Measurements from ENCODE around the gene FOXP1.

Gene FOXP1

DNA sequence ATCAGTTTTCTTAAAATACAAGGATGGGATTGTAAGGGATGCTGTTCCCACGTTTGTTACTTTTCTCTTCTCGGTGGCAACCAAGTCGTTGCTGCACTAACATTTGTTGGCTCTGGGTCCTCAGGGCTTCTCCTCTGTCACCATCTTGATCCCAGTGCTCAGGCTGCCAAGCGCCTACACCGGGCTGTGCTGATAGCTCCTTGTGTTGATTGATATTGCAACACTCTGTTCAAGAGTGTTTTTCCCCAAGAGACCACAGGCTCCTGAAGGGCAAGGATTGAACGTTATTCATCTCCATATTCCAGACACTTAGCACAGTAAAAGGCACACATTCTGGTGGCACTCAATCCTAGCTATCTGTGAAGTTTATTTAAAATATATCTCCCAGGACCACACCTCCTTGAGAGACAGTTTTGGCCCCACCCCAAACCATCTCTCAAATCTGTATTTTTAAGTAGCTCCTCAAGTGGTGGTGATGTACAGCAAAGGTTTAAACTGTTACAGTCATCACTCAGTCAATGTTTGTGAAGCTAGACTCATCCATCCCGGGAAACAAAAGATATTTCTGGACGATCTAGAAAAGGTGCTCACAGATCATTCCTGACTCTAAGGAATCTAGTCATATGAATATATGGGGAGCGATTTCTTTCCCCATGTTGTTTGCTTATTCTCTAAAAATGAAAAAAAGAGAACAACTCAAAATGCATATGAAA, 38.5 kb upstream of the FOXP1 start:
- Histone ChIP-seq H3K27me3 (no peaks in the 10 kb centered on the region), H3K4me3 (ENCODE audit: low read depth in 1 of 2, low read length in 1 of 2) (no peak overlapping the region), H3K36me3 (no peaks in the 10 kb centered on the region), H3K4me1 (ENCODE audit: control insufficient read depth in 1 of 2, insufficient read depth in 1 of 2, low read depth in 1 of 2, low read length in 1 of 2) (no peaks in the 10 kb centered on the region), H3K27ac (no peak overlapping the region), H3K9me3 (no peaks in the 10 kb centered on the region)
- TF ChIP-seq, protein P1, sequence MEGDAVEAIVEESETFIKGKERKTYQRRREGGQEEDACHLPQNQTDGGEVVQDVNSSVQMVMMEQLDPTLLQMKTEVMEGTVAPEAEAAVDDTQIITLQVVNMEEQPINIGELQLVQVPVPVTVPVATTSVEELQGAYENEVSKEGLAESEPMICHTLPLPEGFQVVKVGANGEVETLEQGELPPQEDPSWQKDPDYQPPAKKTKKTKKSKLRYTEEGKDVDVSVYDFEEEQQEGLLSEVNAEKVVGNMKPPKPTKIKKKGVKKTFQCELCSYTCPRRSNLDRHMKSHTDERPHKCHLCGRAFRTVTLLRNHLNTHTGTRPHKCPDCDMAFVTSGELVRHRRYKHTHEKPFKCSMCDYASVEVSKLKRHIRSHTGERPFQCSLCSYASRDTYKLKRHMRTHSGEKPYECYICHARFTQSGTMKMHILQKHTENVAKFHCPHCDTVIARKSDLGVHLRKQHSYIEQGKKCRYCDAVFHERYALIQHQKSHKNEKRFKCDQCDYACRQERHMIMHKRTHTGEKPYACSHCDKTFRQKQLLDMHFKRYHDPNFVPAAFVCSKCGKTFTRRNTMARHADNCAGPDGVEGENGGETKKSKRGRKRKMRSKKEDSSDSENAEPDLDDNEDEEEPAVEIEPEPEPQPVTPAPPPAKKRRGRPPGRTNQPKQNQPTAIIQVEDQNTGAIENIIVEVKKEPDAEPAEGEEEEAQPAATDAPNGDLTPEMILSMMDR (IDR thresholded peaks at IDR 0.05), result no peak

DNA sequence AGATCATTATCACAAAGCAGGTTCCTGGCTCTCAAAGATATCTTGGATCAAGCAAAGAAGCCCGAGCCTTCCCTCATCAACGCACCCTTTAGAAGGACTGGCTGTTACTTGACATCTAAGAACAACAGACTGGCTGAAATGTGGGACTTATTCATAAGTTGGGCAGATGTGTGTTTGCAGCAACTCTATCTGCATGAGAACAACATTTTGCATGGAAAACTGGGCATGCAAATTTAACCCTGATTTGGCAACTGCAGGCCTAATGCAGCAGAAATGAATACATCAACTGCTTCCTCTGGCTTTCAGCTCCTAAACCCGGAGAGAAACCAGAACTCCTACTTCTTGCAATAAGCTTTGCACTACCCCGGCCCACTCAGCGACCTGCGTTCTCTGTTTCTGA, 35.0 kb upstream of the FOXP1 start:
- Histone ChIP-seq H3K9me3 (no peaks in the 10 kb centered on the region), H3K36me3 (no peaks in the 10 kb centered on the region), H3K4me3 (ENCODE audit: low read depth in 1 of 2, low read length in 1 of 2) (no peak overlapping the region), H3K27me3 (no peaks in the 10 kb centered on the region), H3K4me1 (ENCODE audit: control insufficient read depth in 1 of 2, insufficient read depth in 1 of 2, low read depth in 1 of 2, low read length in 1 of 2) (no peaks in the 10 kb centered on the region), H3K27ac (no peak overlapping the region)
- TF ChIP-seq, protein P1 (IDR thresholded peaks at IDR 0.05), result no peak

DNA sequence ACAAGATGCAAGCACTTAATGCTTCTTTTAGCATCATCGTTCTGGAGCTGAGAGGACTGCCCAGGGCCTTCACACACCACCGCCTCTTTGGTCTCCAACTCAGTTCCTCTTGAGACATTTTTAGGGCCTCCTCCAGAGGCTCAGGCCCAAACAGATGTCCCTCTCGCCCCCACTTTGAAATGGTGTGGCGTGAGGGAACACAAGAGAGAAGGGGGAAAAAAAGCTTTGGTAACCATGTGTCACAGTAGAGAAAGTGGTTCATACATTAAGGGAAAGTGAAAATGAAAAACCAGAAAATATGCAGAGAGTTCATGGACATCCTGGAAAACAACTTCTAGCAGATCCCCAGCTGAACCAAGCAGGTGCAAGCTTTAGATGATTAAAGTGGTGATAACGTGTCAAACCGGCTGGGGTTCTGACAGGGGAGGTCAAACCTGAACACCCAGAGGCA, 33.1 kb upstream of the FOXP1 start:
- no peaks in the 10 kb centered on the region for H3K27me3 ChIP-seq
- TF ChIP-seq, protein P1 (IDR thresholded peaks at IDR 0.05), result no peak
- H3K36me3 ChIP-seq, result no peaks in the 10 kb centered on the region
- H3K27ac ChIP-seq, result no peak overlapping the region
- no peak overlapping the region for H3K4me3 ChIP-seq (ENCODE audit: low read depth in 1 of 2, low read length in 1 of 2)
- no peaks in the 10 kb centered on the region for H3K9me3 ChIP-seq
- H3K4me1 ChIP-seq (ENCODE audit: control insufficient read depth in 1 of 2, insufficient read depth in 1 of 2, low read depth in 1 of 2, low read length in 1 of 2), result no peaks in the 10 kb centered on the region

DNA sequence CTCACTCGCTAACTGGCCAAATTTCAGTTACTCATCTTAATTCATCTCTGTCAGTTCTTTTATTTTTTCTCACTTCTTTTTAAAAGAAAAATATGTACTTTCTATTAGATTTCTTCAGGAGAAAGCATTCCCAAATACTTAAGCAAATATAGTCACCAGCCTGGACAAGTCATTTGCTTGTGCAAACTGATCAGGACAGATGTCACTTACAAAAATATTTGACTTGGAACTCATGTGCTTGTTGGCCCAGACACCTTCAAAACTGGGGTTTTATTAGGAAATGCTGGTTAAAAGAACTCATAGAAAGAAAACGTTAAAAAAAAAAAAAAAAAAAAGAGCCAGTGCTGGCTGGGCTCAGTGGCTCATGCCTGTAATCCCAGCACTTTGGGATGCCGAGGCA, 31.3 kb upstream of the FOXP1 start:
- Histone ChIP-seq H3K4me1 (ENCODE audit: control insufficient read depth in 1 of 2, insufficient read depth in 1 of 2, low read depth in 1 of 2, low read length in 1 of 2) (no peaks in the 10 kb centered on the region), H3K27me3 (no peaks in the 10 kb centered on the region), H3K27ac (no peak overlapping the region), H3K36me3 (no peaks in the 10 kb centered on the region), H3K9me3 (no peaks in the 10 kb centered on the region), H3K4me3 (ENCODE audit: low read depth in 1 of 2, low read length in 1 of 2) (no peak overlapping the region)
- TF ChIP-seq, protein P1 (IDR thresholded peaks at IDR 0.05), result no peak

DNA sequence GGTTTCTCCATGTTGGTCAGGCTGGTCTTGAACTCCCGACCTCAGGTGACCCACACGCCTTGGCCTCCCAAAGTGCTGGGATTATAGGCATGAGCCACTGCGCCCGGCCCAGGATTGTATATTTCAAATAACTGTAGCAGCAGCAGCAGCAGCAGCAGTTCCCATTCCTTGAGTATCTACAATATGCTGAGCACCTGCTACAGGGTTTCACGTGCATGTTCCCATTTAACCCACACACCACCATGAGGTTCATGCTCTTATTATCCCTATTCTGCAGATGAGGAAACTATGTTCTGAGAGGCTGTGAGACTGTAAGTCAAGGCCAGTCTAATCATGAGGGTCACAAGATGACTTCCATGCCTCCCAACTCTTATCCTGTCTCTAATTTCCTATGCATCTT, 30.9 kb upstream of the FOXP1 start:
- Histone ChIP-seq H3K4me3 (ENCODE audit: low read depth in 1 of 2, low read length in 1 of 2) (no peak overlapping the region), H3K27me3 (no peaks in the 10 kb centered on the region), H3K36me3 (no peaks in the 10 kb centered on the region), H3K9me3 (no peaks in the 10 kb centered on the region), H3K4me1 (ENCODE audit: control insufficient read depth in 1 of 2, insufficient read depth in 1 of 2, low read depth in 1 of 2, low read length in 1 of 2) (no peaks in the 10 kb centered on the region), H3K27ac (no peak overlapping the region)
- TF ChIP-seq, protein P1 (IDR thresholded peaks at IDR 0.05), result no peak
